ENCODE results near the gene STAM2. TPM values are rescaled to one million over a fixed set of nuclear protein-coding genes. Genes with fewer than 3 reads are reported as not detected.

Gene STAM2

Small RNA genes within 50 kb of the gene (small RNA-seq; reads per million reads assigned to genes)
- not detected for gene RPL30P2

Measured in skeletal muscle satellite cell (primary cell).